DMS 273 treated with DMSO at 0.1 percent for 48 hours (cell line): Measurements from ENCODE around the gene PAQR5.
"Not testable (repeated sequence)": the region's sequence is repeated elsewhere in the genome, so short reads cannot be mapped to it uniquely, and the experiment has no call there.

Experiments
- DNase-seq: peaks from one replicate; lab custom pipeline; 2025; lab: John Stamatoyannopoulos, UW

Gene PAQR5

GRCh38 chr15:69357773-69358771 lies 59.4 kb downstream of the PAQR5 start:
- no peak for DNase-seq

- no peak for DNase-seq
Measured at GRCh38 chr15:69358850-69359249, 60.1 kb downstream of the PAQR5 start.

- DNase-seq = no peak
Measured at GRCh38 chr15:69359722-69360121, 61.0 kb downstream of the PAQR5 start.

GRCh38 chr15:69360642-69361041 lies 61.9 kb downstream of the PAQR5 start:
- DNase-seq = no peak

GRCh38 chr15:69367236-69367635 lies 68.5 kb downstream of the PAQR5 start:
- DNase-seq = no peak

- no peak for DNase-seq
Measured at GRCh38 chr15:69369631-69370030, 70.9 kb downstream of the PAQR5 start.

- DNase-seq = no peak
Measured at GRCh38 chr15:69373406-69373805, 74.7 kb downstream of the PAQR5 start.

GRCh38 chr15:69375151-69375790 lies 76.6 kb downstream of the PAQR5 start:
- DNase-seq = no peak

GRCh38 chr15:69377216-69377970 lies 78.7 kb downstream of the PAQR5 start:
- no peak for DNase-seq

- no peak for DNase-seq
Measured at GRCh38 chr15:69380100-69380725, 81.5 kb downstream of the PAQR5 start.

- DNase-seq = no peak
Measured at GRCh38 chr15:69380726-69381105, 82.0 kb downstream of the PAQR5 start.

- DNase-seq = not testable (repeated sequence)
Measured at GRCh38 chr15:69382176-69382575, 83.5 kb downstream of the PAQR5 start.

- not testable (repeated sequence) for DNase-seq
Measured at GRCh38 chr15:69384066-69384465, 85.4 kb downstream of the PAQR5 start.

GRCh38 chr15:69384626-69385598 lies 86.2 kb downstream of the PAQR5 start:
- DNase-seq = no peak

GRCh38 chr15:69385831-69386230 lies 87.1 kb downstream of the PAQR5 start:
- DNase-seq = no peak

- DNase-seq = no peak
Measured at GRCh38 chr15:69386284-69386683, 87.6 kb downstream of the PAQR5 start.

GRCh38 chr15:69388260-69388705 lies 89.6 kb downstream of the PAQR5 start:
- DNase-seq = no peak

GRCh38 chr15:69389426-69389825 lies 90.7 kb downstream of the PAQR5 start:
- no peak for DNase-seq

- no peak for DNase-seq
Measured at GRCh38 chr15:69390575-69390974, 91.9 kb downstream of the PAQR5 start.

GRCh38 chr15:69391046-69391757 lies 92.5 kb downstream of the PAQR5 start:
- no peak for DNase-seq
